ENCODE data around the gene DNAJA3. TPM values are rescaled to one million over a fixed set of nuclear protein-coding genes. Genes with fewer than 3 reads are reported as not detected.

The DNAJA3 gene
- total and polyA plus RNA-seq, 10 of the 15 experiments (the other 5 are each of a cell fraction or from before 2014, with no cell fraction given), result 8.4 to 141 (median 60.8) TPM

DNA sequence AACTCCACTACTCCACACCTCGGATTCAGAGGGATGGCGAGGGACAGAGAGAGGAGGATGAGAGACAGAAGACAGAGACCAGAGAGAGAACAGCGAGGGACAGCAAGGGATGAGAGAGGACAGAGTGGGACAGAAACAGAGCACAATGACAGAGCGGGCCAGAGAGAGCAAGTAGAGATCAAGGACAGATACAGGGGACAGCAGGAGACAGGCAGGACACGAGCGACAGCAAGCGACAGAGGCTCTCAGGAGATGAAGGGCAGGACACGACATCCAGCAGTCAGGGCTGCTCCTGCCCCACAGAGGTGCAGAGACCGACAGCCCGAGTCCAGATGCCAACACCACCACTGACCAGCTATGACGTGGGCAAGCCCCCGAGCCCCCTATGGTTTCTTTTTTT lies 24.2 kb upstream of the DNAJA3 start:
- no peak overlapping the region for H3K9ac ChIP-seq (ENCODE audit: control insufficient read depth, insufficient read depth, low read length)
- no peak for FAIRE-seq
- H3K36me3 ChIP-seq (ENCODE audit: control insufficient read depth in 2 of 2, insufficient read depth in 2 of 2, low read length in 1 of 2), result peaks cover 13 to 20% of the 10 kb centered on the region in 2 experiments
- ATAC-seq, result no peak
- no peak overlapping the region for H3K4me2 ChIP-seq (ENCODE audit: control insufficient read depth, insufficient read depth)
- intact Hi-C loops (cut with micrococcal nuclease; ENCODE audit: unreplicated experiment), result loop anchor here (5.0 kb wide), 1 partner anchor 94 kb away; no protein-coding TSS in a partner anchor
- 98% methylated on average over 12 of the region's 12 CpGs for WGBS (ENCODE audit: insufficient coverage, insufficient replicate concordance, low lambda C conversion rate, missing lambda C conversion rate)
- H3K4me1 ChIP-seq (ENCODE audit: control insufficient read depth, insufficient read depth, low read length), result no peaks in the 10 kb centered on the region
- H3K27ac ChIP-seq (ENCODE audit: control insufficient read depth, insufficient read depth), result no peak overlapping the region
- BruUV-seq (replicated peaks), result no TSS peak
- TF ChIP-seq RBBP5 (conservative IDR thresholded peaks at IDR 0.05) (no peak), MTA3 (IDR thresholded peaks at IDR 0.05; ENCODE audit: borderline replicate concordance, low read length) (no peak), MTA2 (IDR thresholded peaks at IDR 0.05; ENCODE audit: low read depth) (no peak), CBX3 (IDR thresholded peaks at IDR 0.05; ENCODE audit: borderline replicate concordance, low read depth) (no peak), IKZF1 (conservative IDR thresholded peaks at IDR 0.05) (no peak), RAD51 (IDR thresholded peaks at IDR 0.05) (no peak), CHD4 (IDR thresholded peaks at IDR 0.05) (no peak), TCF7 (IDR thresholded peaks at IDR 0.05; ENCODE audit: borderline replicate concordance) (no peak)
- TF ChIP-seq, protein P1, sequence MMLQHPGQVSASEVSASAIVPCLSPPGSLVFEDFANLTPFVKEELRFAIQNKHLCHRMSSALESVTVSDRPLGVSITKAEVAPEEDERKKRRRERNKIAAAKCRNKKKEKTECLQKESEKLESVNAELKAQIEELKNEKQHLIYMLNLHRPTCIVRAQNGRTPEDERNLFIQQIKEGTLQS (IDR thresholded peaks at IDR 0.05; ENCODE audit: borderline replicate concordance, extremely low read depth, low read depth, low read length), result no peak
- TF ChIP-seq, protein P2, sequence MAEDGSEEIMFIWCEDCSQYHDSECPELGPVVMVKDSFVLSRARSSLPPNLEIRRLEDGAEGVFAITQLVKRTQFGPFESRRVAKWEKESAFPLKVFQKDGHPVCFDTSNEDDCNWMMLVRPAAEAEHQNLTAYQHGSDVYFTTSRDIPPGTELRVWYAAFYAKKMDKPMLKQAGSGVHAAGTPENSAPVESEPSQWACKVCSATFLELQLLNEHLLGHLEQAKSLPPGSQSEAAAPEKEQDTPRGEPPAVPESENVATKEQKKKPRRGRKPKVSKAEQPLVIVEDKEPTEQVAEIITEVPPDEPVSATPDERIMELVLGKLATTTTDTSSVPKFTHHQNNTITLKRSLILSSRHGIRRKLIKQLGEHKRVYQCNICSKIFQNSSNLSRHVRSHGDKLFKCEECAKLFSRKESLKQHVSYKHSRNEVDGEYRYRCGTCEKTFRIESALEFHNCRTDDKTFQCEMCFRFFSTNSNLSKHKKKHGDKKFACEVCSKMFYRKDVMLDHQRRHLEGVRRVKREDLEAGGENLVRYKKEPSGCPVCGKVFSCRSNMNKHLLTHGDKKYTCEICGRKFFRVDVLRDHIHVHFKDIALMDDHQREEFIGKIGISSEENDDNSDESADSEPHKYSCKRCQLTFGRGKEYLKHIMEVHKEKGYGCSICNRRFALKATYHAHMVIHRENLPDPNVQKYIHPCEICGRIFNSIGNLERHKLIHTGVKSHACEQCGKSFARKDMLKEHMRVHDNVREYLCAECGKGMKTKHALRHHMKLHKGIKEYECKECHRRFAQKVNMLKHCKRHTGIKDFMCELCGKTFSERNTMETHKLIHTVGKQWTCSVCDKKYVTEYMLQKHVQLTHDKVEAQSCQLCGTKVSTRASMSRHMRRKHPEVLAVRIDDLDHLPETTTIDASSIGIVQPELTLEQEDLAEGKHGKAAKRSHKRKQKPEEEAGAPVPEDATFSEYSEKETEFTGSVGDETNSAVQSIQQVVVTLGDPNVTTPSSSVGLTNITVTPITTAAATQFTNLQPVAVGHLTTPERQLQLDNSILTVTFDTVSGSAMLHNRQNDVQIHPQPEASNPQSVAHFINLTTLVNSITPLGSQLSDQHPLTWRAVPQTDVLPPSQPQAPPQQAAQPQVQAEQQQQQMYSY (CRISPR knock-in tag; IDR thresholded peaks at IDR 0.05), result no peak
- no peak overlapping the region for H3K4me3 ChIP-seq
- no peaks in the 10 kb centered on the region for H3K27me3 ChIP-seq (replicated peaks in 1 of 2; ENCODE audit: control insufficient read depth in 2 of 2, insufficient read depth in 2 of 2, low read length in 1 of 2)
- no peak for DNase-seq (ENCODE audit: low read depth, low spot score)
- in situ Hi-C loops (cut with MboI), result no loop called here
- H3K79me2 ChIP-seq (ENCODE audit: control insufficient read depth, insufficient read depth, low read length), result no peaks in the 10 kb centered on the region
- H4K20me1 ChIP-seq (ENCODE audit: control insufficient read depth, insufficient read depth), result no peaks in the 10 kb centered on the region
- ChIA-PET SMC1A (ENCODE audit: uncharacterized antibody, unreplicated experiment) (interaction anchor here (1.9 kb wide), 1 partner anchor 14 kb away, joined by 8 read pairs; no protein-coding TSS in a partner anchor), POLR2A (no interaction called here), RAD21 (ENCODE audit: unreplicated experiment) (interaction anchor here (0.8 to 2.7 kb wide), 5 partner anchors 13 to 95 kb away, joined by 3 to 11 read pairs (median 4); no protein-coding TSS in a partner anchor), CTCF (interaction anchor here (1.0 to 3.9 kb wide), 13 partner anchors 8 to 130 kb away, joined by 3 to 30 read pairs (median 10); partner anchors contain the start of genes CORO7 and PAM16)
- no peak overlapping the region for H2AFZ ChIP-seq (ENCODE audit: control insufficient read depth, low read depth, low read length)
- no peaks in the 10 kb centered on the region for H3K9me3 ChIP-seq (replicated peaks; ENCODE audit: control insufficient read depth, insufficient read depth, low read length)

All from GM12878 (cell line).